GM23338 (cell line): ENCODE data around the gene RAVER1. TPM values are rescaled to one million over a fixed set of nuclear protein-coding genes. Genes with fewer than 3 reads are reported as not detected.
A peak's percentile ranks its signal among the peaks of the same experiment; 100 is the strongest.

Experiments used
- ATAC-seq: fragments of 200-7000 bp; cut with Tn5 transposase; 3 replicates; pipeline ENCODE4 v1.9.1; 2020
- DNase-seq: peaks from one replicate; pipeline ENCODE4 v3.0.0-alpha.2; 2015; ENCODE audit warnings: low spot score
- H2AFZ ChIP-seq: fragments of 200-600 bp; sonication (generic); 2 replicates; pipeline ENCODE4 v1.8.0; 2016; ENCODE audit warnings: antibody characterized with exemption, mild to moderate bottlenecking, moderate library complexity
- H3F3A ChIP-seq: fragments of 200-600 bp; sonication (generic); replicated peaks from 2 replicates; pipeline ENCODE4 v1.8.0; 2017; ENCODE audit warnings: antibody characterized with exemption, mixed run types, low read depth
- H3K27ac ChIP-seq: fragments of 200-600 bp; sonication (generic); 2 replicates; pipeline ENCODE4 v1.6.1; 2016; ENCODE audit warnings: low read depth
- H3K27me3 ChIP-seq: fragments of 200-600 bp; sonication (generic); 2 replicates; pipeline ENCODE4 v1.8.0; 2016; ENCODE audit warnings: mild to moderate bottlenecking, mixed run types, moderate library complexity; ENCODE audit not compliant: insufficient read depth
- H3K36me3 ChIP-seq: fragments of 200-600 bp; sonication (generic); 2 replicates; pipeline ENCODE4 v1.8.0; 2016; ENCODE audit warnings: mild to moderate bottlenecking; ENCODE audit not compliant: insufficient read depth
- H3K4me1 ChIP-seq: fragments of 200-600 bp; sonication (generic); 2 replicates; pipeline ENCODE4 v1.8.0; 2016; ENCODE audit warnings: mild to moderate bottlenecking, moderate library complexity; ENCODE audit not compliant: insufficient read depth
- H3K4me2 ChIP-seq: fragments of 200-600 bp; sonication (generic); 2 replicates; pipeline ENCODE4 v1.7.1; 2017; ENCODE audit warnings: mixed run types
- H3K4me3 ChIP-seq: fragments of 200-600 bp; sonication (generic); 2 replicates; pipeline ENCODE4 v1.6.1; 2016; ENCODE audit warnings: mixed run types
- H3K79me2 ChIP-seq: fragments of 200-600 bp; sonication (generic); replicated peaks from 2 replicates; pipeline ENCODE4 v1.8.0; 2017; ENCODE audit warnings: mild to moderate bottlenecking; ENCODE audit not compliant: insufficient read depth
- H3K9me2 ChIP-seq: fragments of 200-600 bp; sonication (generic); 2 replicates; pipeline ENCODE4 v1.8.0; 2017; ENCODE audit not compliant: insufficient read depth
- H4K20me1 ChIP-seq: fragments of 200-600 bp; sonication (generic); replicated peaks from 2 replicates; pipeline ENCODE4 v1.8.0; 2017; ENCODE audit warnings: mild to moderate bottlenecking; ENCODE audit not compliant: insufficient read depth
- H3K27ac Mint-ChIP-seq: 2 replicates; pipeline ENCODE4 v1.8.0; 2020; ENCODE audit warnings: inconsistent platforms, mild to moderate bottlenecking, moderate library complexity, mixed read lengths
- H3K27me3 Mint-ChIP-seq: 3 replicates; pipeline ENCODE4 v1.8.0; 2022; ENCODE audit warnings: low read depth, mild to moderate bottlenecking, moderate library complexity, mixed read lengths, inconsistent platforms; ENCODE audit not compliant: insufficient read depth, poor library complexity
- H3K36me3 Mint-ChIP-seq: 3 replicates; pipeline ENCODE4 v1.8.0; 2021; ENCODE audit warnings: low read depth, mild to moderate bottlenecking, inconsistent platforms, moderate library complexity, mixed read lengths
- H3K4me1 Mint-ChIP-seq: 3 replicates; pipeline ENCODE4 v1.8.0; 2020; ENCODE audit warnings: mild to moderate bottlenecking, inconsistent platforms, mixed read lengths
- H3K4me3 Mint-ChIP-seq: 3 replicates; pipeline ENCODE4 v1.8.0; 2021; ENCODE audit warnings: moderate library complexity, mild to moderate bottlenecking, inconsistent platforms, mixed read lengths
- H3K9me3 Mint-ChIP-seq: 3 replicates; pipeline ENCODE4 v1.8.0; 2020; ENCODE audit warnings: moderate library complexity, mild to moderate bottlenecking, inconsistent platforms, mixed read lengths
- EZH2 ChIP-seq: fragments of 200-600 bp; sonication (generic); IDR thresholded peaks from one replicate; pipeline ENCODE4 v1.8.0; 2017; ENCODE audit warnings: antibody characterized with exemption, mild to moderate bottlenecking, low read depth; ENCODE audit not compliant: unreplicated experiment
- JUNB ChIP-seq: IDR thresholded peaks from one replicate; pipeline ENCODE4 v1.6.1; 2016; ENCODE audit warnings: antibody characterized with exemption; ENCODE audit not compliant: unreplicated experiment
- ZNF331 ChIP-seq: fragments of 250-450 bp; sonication (Bioruptor Pico); IDR thresholded peaks from 2 replicates; pipeline ENCODE4 v1.5.0; 2020; ENCODE audit warnings: low read depth, mild to moderate bottlenecking, moderate library complexity
- polyA plus RNA-seq: library from polyadenylated mRNA; unstranded; fragments of >200 nt; fragmentation: Nextera tagmentation; extraction: Ambion mirVana; gene quantifications from 2 replicates; pipeline ENCODE4 v1.2.1, GENCODE V29; 2016
- total RNA-seq: library from RNA; depleted of rRNA; stranded (reverse); fragments of >200 nt; shearing (Covaris generic); gene quantifications from 2 replicates; pipeline ENCODE4 v1.2.3, GENCODE V29; 2014
- TF ChIP-seq, protein P1 (sequence below): fragments of 250-450 bp; sonication (Bioruptor Pico); IDR thresholded peaks from 2 replicates; pipeline ENCODE4 v1.5.0; 2020; ENCODE audit warnings: mild to moderate bottlenecking, moderate library complexity

The RAVER1 gene
- total and polyA plus RNA-seq, 2 experiments from 2014 or later = 25.5 to 88.3 TPM

DNA sequence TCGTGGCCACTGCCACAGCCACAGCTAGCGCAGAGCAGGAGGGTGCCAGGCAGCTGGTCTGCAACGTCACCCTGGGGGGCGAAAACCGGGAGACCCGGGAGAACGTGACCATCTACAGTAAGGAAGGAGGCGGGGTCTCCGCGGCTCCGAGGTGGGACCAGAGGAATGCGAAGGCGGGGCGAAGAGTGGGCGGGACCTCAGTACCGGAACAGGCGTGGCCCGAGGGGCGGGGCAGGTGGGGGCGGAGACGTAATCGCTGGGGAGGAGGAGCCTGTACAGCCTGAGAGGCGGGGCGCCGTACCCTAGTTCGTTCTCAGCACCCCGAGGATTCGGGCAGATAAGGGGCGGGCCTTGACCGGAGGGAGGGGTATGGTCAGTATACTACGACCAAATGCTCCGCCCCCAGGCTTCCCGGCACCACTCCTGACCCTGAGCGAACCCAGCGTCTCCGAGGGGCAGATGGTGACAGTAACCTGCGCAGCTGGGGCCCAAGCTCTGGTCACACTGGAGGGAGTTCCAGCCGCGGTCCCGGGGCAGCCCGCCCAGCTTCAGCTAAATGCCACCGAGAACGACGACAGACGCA lies 41.0 kb downstream of the RAVER1 start (continued):
- TF ChIP-seq, protein P1, sequence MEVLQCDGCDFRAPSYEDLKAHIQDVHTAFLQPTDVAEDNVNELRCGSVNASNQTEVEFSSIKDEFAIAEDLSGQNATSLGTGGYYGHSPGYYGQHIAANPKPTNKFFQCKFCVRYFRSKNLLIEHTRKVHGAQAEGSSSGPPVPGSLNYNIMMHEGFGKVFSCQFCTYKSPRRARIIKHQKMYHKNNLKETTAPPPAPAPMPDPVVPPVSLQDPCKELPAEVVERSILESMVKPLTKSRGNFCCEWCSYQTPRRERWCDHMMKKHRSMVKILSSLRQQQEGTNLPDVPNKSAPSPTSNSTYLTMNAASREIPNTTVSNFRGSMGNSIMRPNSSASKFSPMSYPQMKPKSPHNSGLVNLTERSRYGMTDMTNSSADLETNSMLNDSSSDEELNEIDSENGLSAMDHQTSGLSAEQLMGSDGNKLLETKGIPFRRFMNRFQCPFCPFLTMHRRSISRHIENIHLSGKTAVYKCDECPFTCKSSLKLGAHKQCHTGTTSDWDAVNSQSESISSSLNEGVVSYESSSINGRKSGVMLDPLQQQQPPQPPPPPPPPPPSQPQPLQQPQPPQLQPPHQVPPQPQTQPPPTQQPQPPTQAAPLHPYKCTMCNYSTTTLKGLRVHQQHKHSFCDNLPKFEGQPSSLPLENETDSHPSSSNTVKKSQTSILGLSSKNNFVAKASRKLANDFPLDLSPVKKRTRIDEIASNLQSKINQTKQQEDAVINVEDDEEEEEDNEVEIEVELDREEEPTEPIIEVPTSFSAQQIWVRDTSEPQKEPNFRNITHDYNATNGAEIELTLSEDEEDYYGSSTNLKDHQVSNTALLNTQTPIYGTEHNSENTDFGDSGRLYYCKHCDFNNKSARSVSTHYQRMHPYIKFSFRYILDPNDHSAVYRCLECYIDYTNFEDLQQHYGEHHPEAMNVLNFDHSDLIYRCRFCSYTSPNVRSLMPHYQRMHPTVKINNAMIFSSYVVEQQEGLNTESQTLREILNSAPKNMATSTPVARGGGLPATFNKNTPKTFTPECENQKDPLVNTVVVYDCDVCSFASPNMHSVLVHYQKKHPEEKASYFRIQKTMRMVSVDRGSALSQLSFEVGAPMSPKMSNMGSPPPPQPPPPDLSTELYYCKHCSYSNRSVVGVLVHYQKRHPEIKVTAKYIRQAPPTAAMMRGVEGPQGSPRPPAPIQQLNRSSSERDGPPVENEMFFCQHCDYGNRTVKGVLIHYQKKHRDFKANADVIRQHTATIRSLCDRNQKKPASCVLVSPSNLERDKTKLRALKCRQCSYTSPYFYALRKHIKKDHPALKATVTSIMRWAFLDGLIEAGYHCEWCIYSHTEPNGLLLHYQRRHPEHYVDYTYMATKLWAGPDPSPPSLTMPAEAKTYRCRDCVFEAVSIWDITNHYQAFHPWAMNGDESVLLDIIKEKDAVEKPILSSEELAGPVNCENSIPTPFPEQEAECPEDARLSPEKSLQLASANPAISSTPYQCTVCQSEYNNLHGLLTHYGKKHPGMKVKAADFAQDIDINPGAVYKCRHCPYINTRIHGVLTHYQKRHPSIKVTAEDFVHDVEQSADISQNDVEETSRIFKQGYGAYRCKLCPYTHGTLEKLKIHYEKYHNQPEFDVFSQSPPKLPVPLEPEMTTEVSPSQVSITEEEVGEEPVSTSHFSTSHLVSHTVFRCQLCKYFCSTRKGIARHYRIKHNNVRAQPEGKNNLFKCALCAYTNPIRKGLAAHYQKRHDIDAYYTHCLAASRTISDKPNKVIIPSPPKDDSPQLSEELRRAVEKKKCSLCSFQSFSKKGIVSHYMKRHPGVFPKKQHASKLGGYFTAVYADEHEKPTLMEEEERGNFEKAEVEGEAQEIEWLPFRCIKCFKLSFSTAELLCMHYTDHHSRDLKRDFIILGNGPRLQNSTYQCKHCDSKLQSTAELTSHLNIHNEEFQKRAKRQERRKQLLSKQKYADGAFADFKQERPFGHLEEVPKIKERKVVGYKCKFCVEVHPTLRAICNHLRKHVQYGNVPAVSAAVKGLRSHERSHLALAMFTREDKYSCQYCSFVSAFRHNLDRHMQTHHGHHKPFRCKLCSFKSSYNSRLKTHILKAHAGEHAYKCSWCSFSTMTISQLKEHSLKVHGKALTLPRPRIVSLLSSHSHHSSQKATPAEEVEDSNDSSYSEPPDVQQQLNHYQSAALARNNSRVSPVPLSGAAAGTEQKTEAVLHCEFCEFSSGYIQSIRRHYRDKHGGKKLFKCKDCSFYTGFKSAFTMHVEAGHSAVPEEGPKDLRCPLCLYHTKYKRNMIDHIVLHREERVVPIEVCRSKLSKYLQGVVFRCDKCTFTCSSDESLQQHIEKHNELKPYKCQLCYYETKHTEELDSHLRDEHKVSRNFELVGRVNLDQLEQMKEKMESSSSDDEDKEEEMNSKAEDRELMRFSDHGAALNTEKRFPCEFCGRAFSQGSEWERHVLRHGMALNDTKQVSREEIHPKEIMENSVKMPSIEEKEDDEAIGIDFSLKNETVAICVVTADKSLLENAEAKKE (CRISPR knock-in tag) = no peak

DNA sequence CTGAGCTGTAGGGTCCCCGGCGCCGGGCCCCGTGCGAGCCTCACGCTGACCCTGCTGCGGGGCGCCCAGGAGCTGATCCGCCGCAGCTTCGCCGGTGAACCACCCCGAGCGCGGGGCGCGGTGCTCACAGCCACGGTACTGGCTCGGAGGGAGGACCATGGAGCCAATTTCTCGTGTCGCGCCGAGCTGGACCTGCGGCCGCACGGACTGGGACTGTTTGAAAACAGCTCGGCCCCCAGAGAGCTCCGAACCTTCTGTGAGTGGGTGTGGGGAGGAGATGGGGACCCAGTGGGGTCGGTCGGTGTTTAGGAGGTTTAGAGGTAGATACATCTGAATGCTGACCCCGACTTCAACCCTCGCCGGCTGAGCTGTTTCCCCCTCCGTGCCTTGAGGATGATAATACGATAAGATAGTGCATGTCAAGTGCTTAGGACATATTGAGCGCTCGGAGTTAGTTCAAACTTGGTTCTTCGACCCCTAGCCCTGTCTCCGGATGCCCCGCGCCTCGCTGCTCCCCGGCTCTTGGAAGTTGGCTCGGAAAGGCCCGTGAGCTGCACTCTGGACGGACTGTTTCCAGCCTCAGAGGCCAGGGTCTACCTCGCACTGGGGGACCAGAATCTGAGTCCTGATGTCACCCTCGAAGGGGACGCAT lies 41.6 kb downstream of the RAVER1 start:
- Histone ChIP-seq H3K36me3 (no peaks in the 10 kb centered on the region), H2AFZ (peak overlapping the region; percentile 98), H3K27ac (no peak overlapping the region), H3K27me3 (peaks cover 100% of the 10 kb centered on the region), H3F3A (peaks cover 25% of the 10 kb centered on the region; the same call in 1 of the 2 replicates), H4K20me1 (no peaks in the 10 kb centered on the region; the same call in 1 of the 2 replicates), H3K4me1 (peaks cover 18% of the 10 kb centered on the region), H3K4me2 (peak overlapping the region; percentile 94), H3K4me3 (peak overlapping the region; percentile 71), H3K79me2 (no peaks in the 10 kb centered on the region), H3K9me2 (no peaks in the 10 kb centered on the region)
- no peak for TF ChIP-seq JUNB
- TF ChIP-seq ZNF331 (CRISPR knock-in tag) = no peak
- peak; percentile 74 for TF ChIP-seq EZH2
- H3K4me1 Mint-ChIP-seq = peaks cover 35% of the 10 kb centered on the region
- ATAC-seq (no peak), DNase-seq (no peak)
- no peak overlapping the region for H3K27ac Mint-ChIP-seq
- no peaks in the 10 kb centered on the region for H3K36me3 Mint-ChIP-seq
- H3K27me3 Mint-ChIP-seq = peaks cover 96% of the 10 kb centered on the region
- peaks cover 3% of the 10 kb centered on the region; the same call in 1 of the 3 replicates for H3K9me3 Mint-ChIP-seq
- peak overlapping the region; percentile 77 for H3K4me3 Mint-ChIP-seq
